ENCODE results near the gene KCND2. TPM values are rescaled to one million over a fixed set of nuclear protein-coding genes. Genes with fewer than 3 reads are reported as not detected.

KCND2 gene
- polyA plus RNA-seq, 1 of the 3 experiments (the other 2 are of a cell fraction): not detected

DNA sequence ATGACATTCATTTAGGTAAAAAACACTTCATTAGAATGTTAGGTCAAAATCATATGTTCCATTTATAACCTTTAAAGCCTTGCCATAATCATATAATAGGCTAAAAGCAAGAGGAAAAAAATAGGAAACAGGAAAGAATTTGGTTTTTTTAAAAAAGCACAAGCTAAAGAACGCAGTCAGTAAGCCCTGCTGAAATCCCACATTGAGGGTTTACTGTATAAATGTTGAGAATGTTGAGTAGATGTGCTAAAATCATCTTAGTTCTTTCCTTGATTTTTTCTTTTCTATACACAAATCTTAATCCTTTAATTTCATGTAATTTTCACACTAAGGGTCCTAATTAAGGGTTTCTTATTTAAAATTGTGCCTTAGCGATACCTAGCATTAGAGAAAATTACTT, 452.0 kb downstream of the KCND2 start:
- Histone ChIP-seq H3K9ac (no peak overlapping the region), H3K27me3 (ENCODE audit: insufficient read depth) (peaks cover 5% of the 10 kb centered on the region; the same call in 1 of the 2 replicates), H2AFZ (ENCODE audit: low read depth) (peak overlapping the region; percentile 39; the same call in 1 of the 2 replicates), H3K9me3 (no peaks in the 10 kb centered on the region), H3K4me3 (ENCODE audit: low read depth in 2 of 2, low read length in 1 of 2) (no peak overlapping the region), H3K79me2 (ENCODE audit: insufficient read depth) (no peaks in the 10 kb centered on the region), H3K9me2 (no peaks in the 10 kb centered on the region), H3K36me3 (replicated peaks in 1 of 2; ENCODE audit: control insufficient read depth in 1 of 2, insufficient read depth in 2 of 2, low read length in 1 of 2) (no peaks in the 10 kb centered on the region), H3K27ac (ENCODE audit: low read depth in 2 of 2, low read length in 1 of 2) (no peak overlapping the region), H3K4me1 (ENCODE audit: control insufficient read depth in 1 of 2, insufficient read depth in 2 of 2, low read depth in 1 of 2, low read length in 1 of 2) (no peaks in the 10 kb centered on the region), H3F3A (replicated peaks; ENCODE audit: insufficient read depth) (no peaks in the 10 kb centered on the region), H4K20me1 (ENCODE audit: insufficient read depth) (no peaks in the 10 kb centered on the region), H3K4me2 (peak overlapping the region; percentile 7; the same call in 1 of the 2 replicates)
- 13% methylated on average over 2 of the region's 2 CpGs for WGBS (ENCODE audit: low lambda C conversion rate)
- TF ChIP-seq JUND (IDR thresholded peaks at IDR 0.05) (no peak), EP300 (IDR thresholded peaks at IDR 0.05; ENCODE audit: borderline replicate concordance in 1 of 2, low read depth in 1 of 2, low read length in 1 of 2) (no peak)
- TF ChIP-seq, protein P1, sequence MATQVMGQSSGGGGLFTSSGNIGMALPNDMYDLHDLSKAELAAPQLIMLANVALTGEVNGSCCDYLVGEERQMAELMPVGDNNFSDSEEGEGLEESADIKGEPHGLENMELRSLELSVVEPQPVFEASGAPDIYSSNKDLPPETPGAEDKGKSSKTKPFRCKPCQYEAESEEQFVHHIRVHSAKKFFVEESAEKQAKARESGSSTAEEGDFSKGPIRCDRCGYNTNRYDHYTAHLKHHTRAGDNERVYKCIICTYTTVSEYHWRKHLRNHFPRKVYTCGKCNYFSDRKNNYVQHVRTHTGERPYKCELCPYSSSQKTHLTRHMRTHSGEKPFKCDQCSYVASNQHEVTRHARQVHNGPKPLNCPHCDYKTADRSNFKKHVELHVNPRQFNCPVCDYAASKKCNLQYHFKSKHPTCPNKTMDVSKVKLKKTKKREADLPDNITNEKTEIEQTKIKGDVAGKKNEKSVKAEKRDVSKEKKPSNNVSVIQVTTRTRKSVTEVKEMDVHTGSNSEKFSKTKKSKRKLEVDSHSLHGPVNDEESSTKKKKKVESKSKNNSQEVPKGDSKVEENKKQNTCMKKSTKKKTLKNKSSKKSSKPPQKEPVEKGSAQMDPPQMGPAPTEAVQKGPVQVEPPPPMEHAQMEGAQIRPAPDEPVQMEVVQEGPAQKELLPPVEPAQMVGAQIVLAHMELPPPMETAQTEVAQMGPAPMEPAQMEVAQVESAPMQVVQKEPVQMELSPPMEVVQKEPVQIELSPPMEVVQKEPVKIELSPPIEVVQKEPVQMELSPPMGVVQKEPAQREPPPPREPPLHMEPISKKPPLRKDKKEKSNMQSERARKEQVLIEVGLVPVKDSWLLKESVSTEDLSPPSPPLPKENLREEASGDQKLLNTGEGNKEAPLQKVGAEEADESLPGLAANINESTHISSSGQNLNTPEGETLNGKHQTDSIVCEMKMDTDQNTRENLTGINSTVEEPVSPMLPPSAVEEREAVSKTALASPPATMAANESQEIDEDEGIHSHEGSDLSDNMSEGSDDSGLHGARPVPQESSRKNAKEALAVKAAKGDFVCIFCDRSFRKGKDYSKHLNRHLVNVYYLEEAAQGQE (IDR thresholded peaks at IDR 0.05; ENCODE audit: low read depth, low read length): no peak
- TF ChIP-seq, protein P2, sequence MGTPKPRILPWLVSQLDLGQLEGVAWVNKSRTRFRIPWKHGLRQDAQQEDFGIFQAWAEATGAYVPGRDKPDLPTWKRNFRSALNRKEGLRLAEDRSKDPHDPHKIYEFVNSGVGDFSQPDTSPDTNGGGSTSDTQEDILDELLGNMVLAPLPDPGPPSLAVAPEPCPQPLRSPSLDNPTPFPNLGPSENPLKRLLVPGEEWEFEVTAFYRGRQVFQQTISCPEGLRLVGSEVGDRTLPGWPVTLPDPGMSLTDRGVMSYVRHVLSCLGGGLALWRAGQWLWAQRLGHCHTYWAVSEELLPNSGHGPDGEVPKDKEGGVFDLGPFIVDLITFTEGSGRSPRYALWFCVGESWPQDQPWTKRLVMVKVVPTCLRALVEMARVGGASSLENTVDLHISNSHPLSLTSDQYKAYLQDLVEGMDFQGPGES (IDR thresholded peaks at IDR 0.05; ENCODE audit: low read depth, low read length): no peak
- TF ChIP-seq, protein P3, sequence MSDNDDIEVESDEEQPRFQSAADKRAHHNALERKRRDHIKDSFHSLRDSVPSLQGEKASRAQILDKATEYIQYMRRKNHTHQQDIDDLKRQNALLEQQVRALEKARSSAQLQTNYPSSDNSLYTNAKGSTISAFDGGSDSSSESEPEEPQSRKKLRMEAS (IDR thresholded peaks at IDR 0.05; ENCODE audit: low read depth): no peak
- TF ChIP-seq, protein P4, sequence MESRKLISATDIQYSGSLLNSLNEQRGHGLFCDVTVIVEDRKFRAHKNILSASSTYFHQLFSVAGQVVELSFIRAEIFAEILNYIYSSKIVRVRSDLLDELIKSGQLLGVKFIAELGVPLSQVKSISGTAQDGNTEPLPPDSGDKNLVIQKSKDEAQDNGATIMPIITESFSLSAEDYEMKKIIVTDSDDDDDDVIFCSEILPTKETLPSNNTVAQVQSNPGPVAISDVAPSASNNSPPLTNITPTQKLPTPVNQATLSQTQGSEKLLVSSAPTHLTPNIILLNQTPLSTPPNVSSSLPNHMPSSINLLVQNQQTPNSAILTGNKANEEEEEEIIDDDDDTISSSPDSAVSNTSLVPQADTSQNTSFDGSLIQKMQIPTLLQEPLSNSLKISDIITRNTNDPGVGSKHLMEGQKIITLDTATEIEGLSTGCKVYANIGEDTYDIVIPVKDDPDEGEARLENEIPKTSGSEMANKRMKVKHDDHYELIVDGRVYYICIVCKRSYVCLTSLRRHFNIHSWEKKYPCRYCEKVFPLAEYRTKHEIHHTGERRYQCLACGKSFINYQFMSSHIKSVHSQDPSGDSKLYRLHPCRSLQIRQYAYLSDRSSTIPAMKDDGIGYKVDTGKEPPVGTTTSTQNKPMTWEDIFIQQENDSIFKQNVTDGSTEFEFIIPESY (IDR thresholded peaks at IDR 0.05; ENCODE audit: borderline replicate concordance, low read depth): no peak
- DNase-seq: no peak
- POLR2A ChIA-PET: no interaction called here
- CTCF ChIA-PET: interaction anchor here (0.7 to 3.4 kb wide), 32 partner anchors 9 to 897 kb away, joined by 3 to 50 read pairs (median 4); no protein-coding TSS in a partner anchor

DNA sequence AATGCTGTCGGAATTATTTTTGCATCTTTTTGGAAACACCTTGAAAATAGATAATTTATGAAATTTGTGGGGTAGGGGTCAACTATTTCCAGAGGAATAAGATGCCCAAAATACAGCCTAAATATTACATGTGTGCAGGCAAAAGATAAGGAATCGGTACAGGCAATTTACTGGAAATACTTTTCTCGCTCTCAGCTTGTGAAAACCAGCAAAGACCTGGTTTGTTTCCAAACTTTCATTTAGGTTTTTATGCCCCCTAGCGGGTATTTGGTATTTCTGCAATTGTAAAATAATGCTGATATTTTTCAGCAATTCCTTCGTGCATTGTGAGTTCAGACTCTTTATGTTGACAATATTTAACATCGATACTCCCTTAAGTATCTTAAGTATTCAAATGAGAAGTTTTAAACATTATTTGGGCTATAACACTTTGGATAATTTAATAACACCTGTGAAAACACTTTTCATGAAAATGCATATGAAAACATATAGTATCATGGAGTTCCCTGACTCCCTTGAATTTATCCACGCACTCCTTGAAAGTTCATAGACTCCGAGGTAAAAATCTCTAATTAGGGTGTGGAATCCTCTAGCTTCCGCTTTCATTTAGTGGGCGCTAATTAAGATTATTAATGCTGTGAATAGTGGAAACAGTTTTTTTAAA, 452.5 kb downstream of the KCND2 start:
- peak; percentile 22 for DNase-seq

More for the DNA sequence above, 452.5 kb downstream of the KCND2 start:
- Histone ChIP-seq H3K4me1 (ENCODE audit: control insufficient read depth in 1 of 2, insufficient read depth in 2 of 2, low read depth in 1 of 2, low read length in 1 of 2) (no peaks in the 10 kb centered on the region), H3K27me3 (ENCODE audit: insufficient read depth) (no peaks in the 10 kb centered on the region; the same call in 1 of the 2 replicates), H3F3A (replicated peaks; ENCODE audit: insufficient read depth) (no peaks in the 10 kb centered on the region), H3K36me3 (replicated peaks in 1 of 2; ENCODE audit: control insufficient read depth in 1 of 2, insufficient read depth in 2 of 2, low read length in 1 of 2) (no peaks in the 10 kb centered on the region), H3K27ac (ENCODE audit: low read depth in 2 of 2, low read length in 1 of 2) (no peak overlapping the region), H2AFZ (ENCODE audit: low read depth) (peak overlapping the region; percentile 39; the same call in 1 of the 2 replicates), H3K9me2 (no peaks in the 10 kb centered on the region), H3K4me2 (peak overlapping the region; percentile 7; the same call in 1 of the 2 replicates), H3K4me3 (ENCODE audit: low read depth in 2 of 2, low read length in 1 of 2) (no peak overlapping the region; a peak in 1 of 4 replicates), H4K20me1 (ENCODE audit: insufficient read depth) (no peaks in the 10 kb centered on the region), H3K9me3 (no peaks in the 10 kb centered on the region), H3K9ac (no peak overlapping the region), H3K79me2 (ENCODE audit: insufficient read depth) (no peaks in the 10 kb centered on the region)
- POLR2A ChIA-PET: no interaction called here
- CTCF ChIA-PET: interaction anchor here (0.7 to 3.4 kb wide), 39 partner anchors 9 to 896 kb away, joined by 3 to 50 read pairs (median 3); no protein-coding TSS in a partner anchor
- 8% methylated on average over 10 of the region's 10 CpGs for WGBS (ENCODE audit: low lambda C conversion rate)
- no peak for TF ChIP-seq GATA2 (CRISPR knock-in tag; IDR thresholded peaks at IDR 0.05)
- TF ChIP-seq, protein P5, sequence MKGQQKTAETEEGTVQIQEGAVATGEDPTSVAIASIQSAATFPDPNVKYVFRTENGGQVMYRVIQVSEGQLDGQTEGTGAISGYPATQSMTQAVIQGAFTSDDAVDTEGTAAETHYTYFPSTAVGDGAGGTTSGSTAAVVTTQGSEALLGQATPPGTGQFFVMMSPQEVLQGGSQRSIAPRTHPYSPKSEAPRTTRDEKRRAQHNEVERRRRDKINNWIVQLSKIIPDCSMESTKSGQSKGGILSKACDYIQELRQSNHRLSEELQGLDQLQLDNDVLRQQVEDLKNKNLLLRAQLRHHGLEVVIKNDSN (IDR thresholded peaks at IDR 0.05; ENCODE audit: borderline replicate concordance, low read depth): no peak
- TF ChIP-seq, protein P6, sequence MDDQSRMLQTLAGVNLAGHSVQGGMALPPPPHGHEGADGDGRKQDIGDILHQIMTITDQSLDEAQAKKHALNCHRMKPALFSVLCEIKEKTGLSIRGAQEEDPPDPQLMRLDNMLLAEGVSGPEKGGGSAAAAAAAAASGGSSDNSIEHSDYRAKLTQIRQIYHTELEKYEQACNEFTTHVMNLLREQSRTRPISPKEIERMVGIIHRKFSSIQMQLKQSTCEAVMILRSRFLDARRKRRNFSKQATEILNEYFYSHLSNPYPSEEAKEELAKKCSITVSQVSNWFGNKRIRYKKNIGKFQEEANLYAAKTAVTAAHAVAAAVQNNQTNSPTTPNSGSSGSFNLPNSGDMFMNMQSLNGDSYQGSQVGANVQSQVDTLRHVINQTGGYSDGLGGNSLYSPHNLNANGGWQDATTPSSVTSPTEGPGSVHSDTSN (IDR thresholded peaks at IDR 0.05): no peak
- TF ChIP-seq SMC3 (IDR thresholded peaks at IDR 0.05; ENCODE audit: low read depth, low read length): peak; percentile 15; the same call in 1 of the 2 replicates
- TF ChIP-seq, protein P7, sequence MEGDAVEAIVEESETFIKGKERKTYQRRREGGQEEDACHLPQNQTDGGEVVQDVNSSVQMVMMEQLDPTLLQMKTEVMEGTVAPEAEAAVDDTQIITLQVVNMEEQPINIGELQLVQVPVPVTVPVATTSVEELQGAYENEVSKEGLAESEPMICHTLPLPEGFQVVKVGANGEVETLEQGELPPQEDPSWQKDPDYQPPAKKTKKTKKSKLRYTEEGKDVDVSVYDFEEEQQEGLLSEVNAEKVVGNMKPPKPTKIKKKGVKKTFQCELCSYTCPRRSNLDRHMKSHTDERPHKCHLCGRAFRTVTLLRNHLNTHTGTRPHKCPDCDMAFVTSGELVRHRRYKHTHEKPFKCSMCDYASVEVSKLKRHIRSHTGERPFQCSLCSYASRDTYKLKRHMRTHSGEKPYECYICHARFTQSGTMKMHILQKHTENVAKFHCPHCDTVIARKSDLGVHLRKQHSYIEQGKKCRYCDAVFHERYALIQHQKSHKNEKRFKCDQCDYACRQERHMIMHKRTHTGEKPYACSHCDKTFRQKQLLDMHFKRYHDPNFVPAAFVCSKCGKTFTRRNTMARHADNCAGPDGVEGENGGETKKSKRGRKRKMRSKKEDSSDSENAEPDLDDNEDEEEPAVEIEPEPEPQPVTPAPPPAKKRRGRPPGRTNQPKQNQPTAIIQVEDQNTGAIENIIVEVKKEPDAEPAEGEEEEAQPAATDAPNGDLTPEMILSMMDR (IDR thresholded peaks at IDR 0.05): peak; percentile 96
- TF ChIP-seq RAD21 (IDR thresholded peaks at IDR 0.05; ENCODE audit: low read length): peak; percentile 69
